Mesothelial cell of epicardium (in vitro differentiated cells): ENCODE data around the gene DHX16. TPM values are rescaled to one million over a fixed set of nuclear protein-coding genes. Genes with fewer than 3 reads are reported as not detected.

Experiments used
- DNase-seq, 2 experiments: peaks; one replicate each; pipeline ENCODE4 v3.0.0; 2021; ENCODE audit warnings: low spot score in 2 of 2; ENCODE audit not compliant: unreplicated experiment in 2 of 2
- H3K27ac Mint-ChIP-seq: 2 replicates; pipeline ENCODE4 v1.8.0; 2021; ENCODE audit warnings: mixed read lengths
- H3K27me3 Mint-ChIP-seq: 2 replicates; pipeline ENCODE4 v1.8.0; 2021; ENCODE audit warnings: low read depth, mixed read lengths
- H3K36me3 Mint-ChIP-seq: 2 replicates; pipeline ENCODE4 v1.8.0; 2021; ENCODE audit warnings: mixed read lengths
- H3K4me1 Mint-ChIP-seq: 2 replicates; pipeline ENCODE4 v1.8.0; 2021; ENCODE audit warnings: mixed read lengths
- H3K4me3 Mint-ChIP-seq: 2 replicates; pipeline ENCODE4 v1.8.0; 2021; ENCODE audit warnings: mild to moderate bottlenecking, moderate library complexity, mixed read lengths
- H3K9me3 Mint-ChIP-seq: 2 replicates; pipeline ENCODE4 v1.8.0; 2021; ENCODE audit warnings: mixed read lengths
- CTCF ChIP-seq: fragments of 200-600 bp; sonication (generic); IDR thresholded peaks from one replicate; pipeline ENCODE4 v1.5.0; 2021; ENCODE audit warnings: antibody characterized with exemption; ENCODE audit not compliant: unreplicated experiment
- total RNA-seq: library from RNA; stranded (reverse); gene quantifications from 3 replicates; pipeline ENCODE4 v1.2.1, GENCODE V29; 2021

Gene DHX16
- total RNA-seq, 1 donor from 2014 or later = 25.2 TPM

GRCh38 chr6:30686908-30687658 is 14.3 kb upstream of the DHX16 start:
- Mint-ChIP-seq H3K36me3 (no peaks in the 10 kb centered on the region), H3K4me1 (peaks cover 76% of the 10 kb centered on the region), H3K9me3 (no peaks in the 10 kb centered on the region), H3K27me3 (no peaks in the 10 kb centered on the region), H3K4me3 (peak overlapping the region; percentile 81), H3K27ac (peak overlapping the region; percentile 92)
- TF ChIP-seq CTCF = no peak
- DNase-seq = peak; percentile 72 to 82

GRCh38 chr6:30686009-30686907 is 13.5 kb upstream of the DHX16 start, which contains the start of gene PPP1R18:
Gene PPP1R18, minus strand, starts transcription at chr6:30686645. Its CDS starts 627 bp downstream, at chr6:30686018.
- TF ChIP-seq CTCF = no peak
- Mint-ChIP-seq H3K4me1 (peaks cover 76% of the 10 kb centered on the region), H3K36me3 (no peaks in the 10 kb centered on the region), H3K4me3 (peak within 1 kb of the TSS; percentile 81), H3K27me3 (no peaks in the 10 kb centered on the region), H3K9me3 (no peaks in the 10 kb centered on the region), H3K27ac (peak within 1 kb of the TSS; percentile 92)
- DNase-seq = no peak

- Mint-ChIP-seq H3K36me3 (no peaks in the 10 kb centered on the region), H3K27ac (peak overlapping the region; percentile 82), H3K9me3 (no peaks in the 10 kb centered on the region), H3K4me1 (peaks cover 73% of the 10 kb centered on the region), H3K4me3 (peak overlapping the region; percentile 81), H3K27me3 (no peaks in the 10 kb centered on the region)
- TF ChIP-seq CTCF = no peak
- no peak for DNase-seq
Observed at GRCh38 chr6:30685157-30686008, 12.6 kb upstream of the DHX16 start.

- H3K9me3 Mint-ChIP-seq = no peaks in the 10 kb centered on the region
- no peaks in the 10 kb centered on the region for H3K36me3 Mint-ChIP-seq
- H3K4me3 Mint-ChIP-seq = peak overlapping the region; percentile 81
- no peaks in the 10 kb centered on the region for H3K27me3 Mint-ChIP-seq
- peak overlapping the region; percentile 82 for H3K27ac Mint-ChIP-seq
- H3K4me1 Mint-ChIP-seq = peaks cover 71% of the 10 kb centered on the region
- no peak for TF ChIP-seq CTCF
- DNase-seq = no peak
Observed at GRCh38 chr6:30684386-30685156, 11.8 kb upstream of the DHX16 start.

GRCh38 chr6:30683980-30684338 is 11.2 kb upstream of the DHX16 start:
- Mint-ChIP-seq H3K36me3 (peaks cover under 1% of the 10 kb centered on the region), H3K4me1 (peaks cover 71% of the 10 kb centered on the region), H3K4me3 (peak overlapping the region; percentile 67), H3K9me3 (no peaks in the 10 kb centered on the region), H3K27ac (peak overlapping the region; percentile 81), H3K27me3 (no peaks in the 10 kb centered on the region)
- TF ChIP-seq CTCF = no peak
- no peak for DNase-seq
